Chondrocyte (in vitro differentiated cells): ENCODE measurements around the gene RUNX1. TPM values are rescaled to one million over a fixed set of nuclear protein-coding genes. Genes with fewer than 3 reads are reported as not detected.

Experiments
- DNase-seq: peaks from one replicate; pipeline ENCODE4 v3.0.0; 2021; ENCODE audit warnings: mixed read lengths, low spot score
- H3K27ac Mint-ChIP-seq: one replicate; pipeline ENCODE4 v1.8.0; 2021; ENCODE audit warnings: mild to moderate bottlenecking, moderate library complexity, mixed read lengths; ENCODE audit not compliant: unreplicated experiment
- H3K27me3 Mint-ChIP-seq: 2 replicates; pipeline ENCODE4 v1.8.0; 2021; ENCODE audit warnings: low read depth, mixed read lengths
- H3K36me3 Mint-ChIP-seq: 2 replicates; pipeline ENCODE4 v1.8.0; 2021; ENCODE audit warnings: low read depth, mixed read lengths
- H3K4me1 Mint-ChIP-seq: 2 replicates; pipeline ENCODE4 v1.8.0; 2021; ENCODE audit warnings: low read depth, mild to moderate bottlenecking, mixed read lengths
- H3K4me3 Mint-ChIP-seq: one replicate; pipeline ENCODE4 v1.8.0; 2021; ENCODE audit warnings: mild to moderate bottlenecking, moderate library complexity, mixed read lengths; ENCODE audit not compliant: unreplicated experiment
- H3K9me3 Mint-ChIP-seq: 2 replicates; pipeline ENCODE4 v1.8.0; 2021; ENCODE audit warnings: low read depth, mixed read lengths
- total RNA-seq: library from RNA; stranded (reverse); gene quantifications from 3 replicates; pipeline ENCODE4 v1.2.1, GENCODE V29; 2021
- TF ChIP-seq, protein P1 (sequence below): fragments of 200-600 bp; sonication (generic); IDR thresholded peaks from 2 replicates; pipeline ENCODE4 v1.5.0; 2021; ENCODE audit warnings: antibody characterized with exemption, mild to moderate bottlenecking, moderate library complexity

Gene RUNX1
- total RNA-seq, 1 donor from 2014 or later, result 37.9 TPM

DNA sequence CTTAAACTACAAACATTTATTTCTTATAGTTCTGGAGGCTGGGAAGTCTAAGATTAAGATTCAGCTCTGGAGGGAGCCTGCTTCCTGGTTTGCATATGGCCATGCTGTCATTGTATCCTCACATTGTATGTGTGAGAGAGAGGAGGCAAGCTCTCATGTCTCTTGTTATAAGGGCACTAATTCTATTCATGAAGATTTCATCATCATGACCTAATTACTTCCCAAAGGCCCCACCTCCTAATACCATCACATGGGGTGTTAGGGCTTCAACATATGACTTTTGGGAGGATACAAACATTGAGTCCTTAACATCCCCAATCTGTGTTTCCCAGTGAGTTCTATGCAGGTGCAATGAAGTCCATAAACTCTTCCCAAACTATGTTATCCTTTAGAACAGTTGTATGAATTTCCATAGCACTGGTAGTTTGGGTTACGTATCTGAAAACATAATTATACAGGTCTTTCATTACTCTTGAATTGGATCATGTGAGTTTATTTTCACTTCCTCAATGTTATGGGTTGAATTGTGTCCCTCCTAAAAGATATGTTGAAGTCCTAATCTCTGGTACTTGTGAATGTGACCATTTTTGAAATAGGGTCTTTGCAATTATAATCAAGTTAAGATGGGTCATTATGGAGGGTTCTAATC, 124.2 kb downstream of the RUNX1 start:
- no peak overlapping the region for H3K27ac Mint-ChIP-seq
- H3K27me3 Mint-ChIP-seq, result no peaks in the 10 kb centered on the region
- no peaks in the 10 kb centered on the region for H3K36me3 Mint-ChIP-seq
- no peak overlapping the region for H3K4me3 Mint-ChIP-seq
- H3K4me1 Mint-ChIP-seq, result peaks cover 7% of the 10 kb centered on the region
- TF ChIP-seq, protein P1, sequence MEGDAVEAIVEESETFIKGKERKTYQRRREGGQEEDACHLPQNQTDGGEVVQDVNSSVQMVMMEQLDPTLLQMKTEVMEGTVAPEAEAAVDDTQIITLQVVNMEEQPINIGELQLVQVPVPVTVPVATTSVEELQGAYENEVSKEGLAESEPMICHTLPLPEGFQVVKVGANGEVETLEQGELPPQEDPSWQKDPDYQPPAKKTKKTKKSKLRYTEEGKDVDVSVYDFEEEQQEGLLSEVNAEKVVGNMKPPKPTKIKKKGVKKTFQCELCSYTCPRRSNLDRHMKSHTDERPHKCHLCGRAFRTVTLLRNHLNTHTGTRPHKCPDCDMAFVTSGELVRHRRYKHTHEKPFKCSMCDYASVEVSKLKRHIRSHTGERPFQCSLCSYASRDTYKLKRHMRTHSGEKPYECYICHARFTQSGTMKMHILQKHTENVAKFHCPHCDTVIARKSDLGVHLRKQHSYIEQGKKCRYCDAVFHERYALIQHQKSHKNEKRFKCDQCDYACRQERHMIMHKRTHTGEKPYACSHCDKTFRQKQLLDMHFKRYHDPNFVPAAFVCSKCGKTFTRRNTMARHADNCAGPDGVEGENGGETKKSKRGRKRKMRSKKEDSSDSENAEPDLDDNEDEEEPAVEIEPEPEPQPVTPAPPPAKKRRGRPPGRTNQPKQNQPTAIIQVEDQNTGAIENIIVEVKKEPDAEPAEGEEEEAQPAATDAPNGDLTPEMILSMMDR, result no peak
- no peaks in the 10 kb centered on the region for H3K9me3 Mint-ChIP-seq
- DNase-seq, result no peak

DNA sequence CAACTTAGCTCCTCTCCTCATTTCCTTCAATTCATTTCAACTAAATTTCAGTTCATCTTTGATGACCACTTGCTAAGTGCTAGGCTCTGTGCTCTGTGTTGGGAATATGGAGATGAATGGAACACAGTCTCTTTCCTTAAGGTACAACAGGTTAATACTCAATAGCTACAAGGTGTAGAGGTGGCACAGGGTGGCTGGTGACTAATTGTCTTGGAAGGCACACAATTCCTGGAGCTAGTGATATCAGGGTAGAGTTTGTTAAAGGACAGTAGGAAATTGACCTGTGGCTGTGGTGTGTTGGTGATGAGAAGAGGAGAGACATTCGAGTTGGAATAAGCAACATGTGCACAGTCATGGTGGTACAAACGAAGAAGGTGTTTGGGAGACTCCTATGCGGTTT, 124.9 kb downstream of the RUNX1 start:
- Mint-ChIP-seq H3K27ac (no peak overlapping the region), H3K27me3 (no peaks in the 10 kb centered on the region), H3K4me3 (no peak overlapping the region), H3K4me1 (peaks cover 7% of the 10 kb centered on the region), H3K9me3 (no peaks in the 10 kb centered on the region), H3K36me3 (no peaks in the 10 kb centered on the region)
- TF ChIP-seq, protein P1, result no peak
- DNase-seq, result no peak

DNA sequence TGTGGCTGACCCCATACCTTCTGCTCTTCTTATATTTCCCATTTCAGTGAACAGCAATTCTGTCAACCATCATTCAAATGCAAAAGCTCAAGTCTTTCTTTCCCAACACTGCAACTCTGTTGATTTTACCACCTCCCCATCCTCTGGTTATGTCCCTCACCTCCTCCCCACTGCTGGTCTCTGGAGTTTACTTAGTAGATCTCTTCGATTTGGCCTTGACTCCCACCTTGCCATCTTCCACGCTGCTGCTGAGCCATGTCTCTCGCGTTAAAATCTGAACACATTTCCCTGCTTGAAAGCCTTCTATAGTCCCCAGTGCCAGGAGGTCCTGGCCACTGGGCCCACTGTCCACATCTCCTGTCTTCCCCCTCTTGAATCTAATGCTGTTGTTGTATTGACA, 125.5 kb downstream of the RUNX1 start:
- no peak for DNase-seq
- H3K27ac Mint-ChIP-seq, result no peak overlapping the region
- no peaks in the 10 kb centered on the region for H3K9me3 Mint-ChIP-seq
- no peak overlapping the region for H3K4me3 Mint-ChIP-seq
- no peaks in the 10 kb centered on the region for H3K36me3 Mint-ChIP-seq
- TF ChIP-seq, protein P1, result no peak
- H3K27me3 Mint-ChIP-seq, result no peaks in the 10 kb centered on the region
- H3K4me1 Mint-ChIP-seq, result peaks cover 7% of the 10 kb centered on the region

DNA sequence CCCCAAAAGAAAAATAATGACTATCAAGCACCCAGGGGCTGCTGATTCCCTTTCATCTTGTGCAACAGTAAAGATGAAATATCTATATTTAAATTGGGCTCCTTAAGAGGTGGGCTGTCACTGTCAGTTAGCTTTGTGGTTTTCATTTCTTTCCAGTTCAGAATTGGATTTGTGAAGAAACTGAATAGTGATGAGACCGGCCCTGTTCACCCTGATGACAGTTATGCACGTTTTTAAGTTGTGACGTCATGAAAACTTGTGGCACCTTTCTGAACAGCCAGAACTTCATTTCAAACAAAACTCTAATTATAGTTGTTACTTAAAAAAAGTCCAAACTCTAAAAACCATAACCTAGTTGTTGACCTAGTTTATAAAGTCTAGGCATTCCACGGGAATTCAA, 125.9 kb downstream of the RUNX1 start:
- Mint-ChIP-seq H3K36me3 (no peaks in the 10 kb centered on the region), H3K9me3 (no peaks in the 10 kb centered on the region), H3K27me3 (no peaks in the 10 kb centered on the region), H3K4me3 (no peak overlapping the region), H3K4me1 (peaks cover 7% of the 10 kb centered on the region), H3K27ac (no peak overlapping the region)
- TF ChIP-seq, protein P1, result no peak
- no peak for DNase-seq

DNA sequence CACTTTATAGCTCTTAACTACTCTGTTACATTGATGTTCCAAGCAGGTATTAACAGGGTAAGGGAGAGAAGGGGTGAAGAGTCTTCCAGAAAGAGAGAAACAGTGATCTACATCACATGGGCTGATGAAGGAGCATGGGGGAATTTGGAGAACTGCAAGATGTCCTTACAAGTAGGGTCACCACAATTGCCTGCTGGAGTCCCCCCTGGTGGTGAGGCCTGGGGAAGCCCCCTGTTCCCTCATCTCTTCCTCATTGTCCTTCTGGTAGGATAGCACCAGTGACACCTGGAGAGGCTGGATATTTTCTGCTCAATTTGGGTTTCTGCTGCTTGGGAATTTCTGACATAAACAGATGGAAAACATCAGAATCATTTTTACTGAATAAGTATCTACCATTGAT, 126.6 kb downstream of the RUNX1 start:
- Mint-ChIP-seq H3K36me3 (no peaks in the 10 kb centered on the region), H3K27me3 (no peaks in the 10 kb centered on the region), H3K27ac (no peak overlapping the region), H3K4me3 (no peak overlapping the region), H3K9me3 (no peaks in the 10 kb centered on the region), H3K4me1 (peaks cover 7% of the 10 kb centered on the region)
- TF ChIP-seq, protein P1, result no peak
- DNase-seq, result no peak
